HepG2 (cell line): ENCODE data around the gene PML. TPM values are rescaled to one million over a fixed set of nuclear protein-coding genes. Genes with fewer than 3 reads are reported as not detected.

ENCODE experiments used
- CTCF ChIP-seq: sonication (generic); formaldehyde crosslinking; IDR thresholded peaks from 2 replicates; pipeline ENCODE4 v1.5.0; 2020; ENCODE audit warnings: mild to moderate bottlenecking, missing genetic modification reagents, moderate library complexity
- DNMT3B ChIP-seq: conservative IDR thresholded peaks from 2 replicates; pipeline ENCODE4 v1.6.1; 2016; ENCODE audit warnings: missing biosample characterization, control low read depth
- FOSL1 ChIP-seq: sonication (generic); formaldehyde crosslinking; IDR thresholded peaks from 2 replicates; pipeline ENCODE4 v1.9.0; 2021; ENCODE audit warnings: missing genetic modification reagents, borderline replicate concordance
- FOSL2 ChIP-seq: sonication (generic); formaldehyde crosslinking; IDR thresholded peaks from 2 replicates; pipeline ENCODE4 v1.4.0; 2020; ENCODE audit warnings: missing genetic modification reagents
- HDAC2 ChIP-seq: sonication (generic); formaldehyde crosslinking; IDR thresholded peaks from 2 replicates; pipeline ENCODE4 v1.4.0; 2020; ENCODE audit warnings: missing genetic modification reagents
- MXD4 ChIP-seq: IDR thresholded peaks from 2 replicates; pipeline ENCODE4 v1.6.1; 2016; ENCODE audit warnings: mild to moderate bottlenecking, missing biosample characterization, missing genetic modification reagents
- PCBP1 ChIP-seq: fragments of 200-400 bp; formaldehyde crosslinking; IDR thresholded peaks from 2 replicates; pipeline ENCODE4 v1.6.1; 2017; ENCODE audit warnings: mild to moderate bottlenecking, low read depth, low read length, borderline replicate concordance
- PRDM15 ChIP-seq: sonication (generic); formaldehyde crosslinking; IDR thresholded peaks from 2 replicates; pipeline ENCODE4 v1.4.0; 2020; ENCODE audit warnings: missing genetic modification reagents
- ZBTB1 ChIP-seq: sonication (generic); formaldehyde crosslinking; IDR thresholded peaks from 2 replicates; pipeline ENCODE4 v1.4.0; 2020; ENCODE audit warnings: missing genetic modification reagents, borderline replicate concordance
- ZBTB37 ChIP-seq: sonication (generic); formaldehyde crosslinking; IDR thresholded peaks from 2 replicates; pipeline ENCODE4 v1.4.0; 2020; ENCODE audit warnings: mild to moderate bottlenecking, missing genetic modification reagents
- ZBTB39 ChIP-seq: sonication (generic); formaldehyde crosslinking; IDR thresholded peaks from 2 replicates; pipeline ENCODE4 v1.5.0; 2020; ENCODE audit warnings: missing genetic modification reagents
- ZC3H13 ChIP-seq: sonication (generic); formaldehyde crosslinking; IDR thresholded peaks from 2 replicates; pipeline ENCODE4 v1.8.1; 2023; ENCODE audit warnings: mild to moderate bottlenecking, missing genetic modification reagents, moderate library complexity
- ZMAT3 ChIP-seq: sonication (generic); formaldehyde crosslinking; conservative IDR thresholded peaks from 2 replicates; pipeline ENCODE4 v1.7.0; 2021; ENCODE audit warnings: missing genetic modification reagents
- ZNF34 ChIP-seq: sonication (generic); formaldehyde crosslinking; IDR thresholded peaks from 2 replicates; pipeline ENCODE4 v1.4.0; 2020; ENCODE audit warnings: mild to moderate bottlenecking, missing genetic modification reagents, borderline replicate concordance
- ZNF547 ChIP-seq: sonication (generic); formaldehyde crosslinking; IDR thresholded peaks from 2 replicates; pipeline ENCODE4 v1.5.1; 2020; ENCODE audit warnings: mild to moderate bottlenecking, missing genetic modification reagents
- ZXDC ChIP-seq: sonication (generic); formaldehyde crosslinking; IDR thresholded peaks from 2 replicates; pipeline ENCODE4 v1.5.0; 2020; ENCODE audit warnings: mild to moderate bottlenecking, missing genetic modification reagents
- polyA plus RNA-seq, 8 experiments: library from polyadenylated mRNA; depleted of rRNA in 3 of 8; stranded (reverse) in 7 of 8; unstranded in 1 of 8; fragments of >200 nt; fragmentation: Illumina TruSeq in 4 of 8; extraction: Trizol in 4 of 8; gene quantifications; 2 replicates each; pipeline versions ENCODE4 v1.2.1 to v1.2.3, GENCODE V29; 2011 to 2016; ENCODE audit warnings: low read depth in 4 of 8, missing spikeins in 1 of 8, mixed read lengths in 1 of 8; ENCODE audit not compliant: insufficient read depth in 1 of 8
- total RNA-seq, 5 experiments: library from RNA; depleted of rRNA; stranded (reverse); fragments of >200 nt; fragmentation: Illumina TruSeq; extraction: Trizol; gene quantifications; 2 replicates each; pipeline ENCODE4 v1.2.3, GENCODE V29; 2016; ENCODE audit warnings: low read depth in 1 of 5

Gene PML
- total and polyA plus RNA-seq, 2 of the 13 experiments (the other 11 are each of a cell fraction or from before 2014, with no cell fraction given), result 2.9 to 3.9 TPM

- no peak for TF ChIP-seq ZC3H13
- TF ChIP-seq DNMT3B (CRISPR knock-in tag), result no peak
- TF ChIP-seq ZBTB39 (CRISPR knock-in tag), result no peak
- no peak for TF ChIP-seq PCBP1
- TF ChIP-seq FOSL1 (CRISPR knock-in tag), result no peak
- TF ChIP-seq ZXDC, result peak; percentile 71; the same call in 1 of the 2 replicates
- TF ChIP-seq MXD4 (CRISPR knock-in tag), result peak; percentile 96
- no peak for TF ChIP-seq ZBTB1 (CRISPR knock-in tag)
- TF ChIP-seq ZNF547 (CRISPR knock-in tag), result 0 out of 2 replicates have a peak, but pooled peaks have one; percentile 22
- TF ChIP-seq ZBTB37 (CRISPR knock-in tag), result no peak
- TF ChIP-seq PRDM15 (CRISPR knock-in tag), result no peak
- no peak for TF ChIP-seq ZNF34 (CRISPR knock-in tag)
- no peak for TF ChIP-seq ZMAT3 (CRISPR knock-in tag)
- peak; percentile 87 for TF ChIP-seq CTCF (CRISPR knock-in tag)
- TF ChIP-seq HDAC2 (CRISPR knock-in tag), result no peak
- TF ChIP-seq FOSL2 (CRISPR knock-in tag), result peak; percentile 18; the same call in 1 of the 2 replicates
Observed at GRCh38 chr15:73991726-73992593, 2.6 kb upstream of the PML start, which contains the start of gene STOML1 (continued).
